Keratinocyte (primary cell): ENCODE results near the gene ZBTB5. TPM values are rescaled to one million over a fixed set of nuclear protein-coding genes. Genes with fewer than 3 reads are reported as not detected.
A peak's percentile ranks its signal among the peaks of the same experiment; 100 is the strongest.

Experiments
- DNase-seq: peaks from one replicate; pipeline ENCODE4 v3.0.0-alpha.2; 2011; ENCODE audit warnings: low read depth, missing footprints, low spot score
- FAIRE-seq: peaks from 2 replicates; lab custom pipeline; 2011; peaks lifted over from hg19 to GRCh38; lab: Jason Lieb, UNC
- H2AFZ ChIP-seq: 2 replicates; pipeline ENCODE4 v1.6.0; 2012; ENCODE audit warnings: low read length, control low read depth, inconsistent platforms; ENCODE audit not compliant: control insufficient read depth
- H3K27ac ChIP-seq: 2 replicates; pipeline ENCODE4 v1.5.1; 2011; ENCODE audit warnings: low read length; ENCODE audit not compliant: control insufficient read depth, insufficient read depth
- H3K27me3 ChIP-seq: 3 replicates; pipeline ENCODE4 v1.6.0; 2011; ENCODE audit warnings: low read length; ENCODE audit not compliant: control insufficient read depth, insufficient read depth; ENCODE audit errors: extremely low read depth
- H3K36me3 ChIP-seq, 2 experiments: 2 replicates in 1 of 2; 3 replicates in 1 of 2; pipeline ENCODE4 v1.5.1; 2011; ENCODE audit warnings: low read length in 2 of 2, mild to moderate bottlenecking in 1 of 2; ENCODE audit not compliant: control insufficient read depth in 2 of 2, insufficient read depth in 2 of 2; ENCODE audit errors: extremely low read depth in 1 of 2
- H3K4me1 ChIP-seq: 3 replicates; pipeline ENCODE4 v1.5.1; 2011; ENCODE audit warnings: low read length; ENCODE audit not compliant: control insufficient read depth, insufficient read depth; ENCODE audit errors: extremely low read depth
- H3K4me2 ChIP-seq: 3 replicates; pipeline ENCODE4 v1.6.0; 2011; ENCODE audit warnings: low read depth, low read length; ENCODE audit not compliant: control insufficient read depth, insufficient read depth; ENCODE audit errors: extremely low read depth
- H3K4me3 ChIP-seq, 3 experiments: fragments of 200-600 bp in 1 of 3; sonication (generic) in 1 of 3; 2 replicates in 2 of 3; 3 replicates in 1 of 3; pipeline ENCODE4 v1.5.1; 2011 to 2016; ENCODE audit warnings: low read length in 3 of 3, mild to moderate bottlenecking in 3 of 3, control low read depth in 2 of 3, inconsistent platforms in 1 of 3, low read depth in 1 of 3, mixed read lengths in 1 of 3, mixed run types in 1 of 3, moderate library complexity in 1 of 3; ENCODE audit not compliant: control insufficient read depth in 2 of 3, insufficient read depth in 2 of 3; ENCODE audit errors: extremely low read depth in 1 of 3
- H3K79me2 ChIP-seq: 2 replicates; pipeline ENCODE4 v1.6.0; 2012; ENCODE audit warnings: low read length; ENCODE audit not compliant: control insufficient read depth, insufficient read depth
- H3K9ac ChIP-seq: 3 replicates; pipeline ENCODE4 v1.6.0; 2011; ENCODE audit warnings: low read length; ENCODE audit not compliant: control insufficient read depth, insufficient read depth; ENCODE audit errors: extremely low read depth
- H3K9me1 ChIP-seq: 3 replicates; pipeline ENCODE4 v1.6.0; 2011; ENCODE audit warnings: low read length; ENCODE audit not compliant: control insufficient read depth, insufficient read depth; ENCODE audit errors: extremely low read depth
- H3K9me3 ChIP-seq: 2 replicates; pipeline ENCODE4 v1.5.1; 2012; ENCODE audit warnings: low read depth, low read length; ENCODE audit not compliant: control insufficient read depth
- H4K20me1 ChIP-seq: 3 replicates; pipeline ENCODE4 v1.6.0; 2011; ENCODE audit warnings: low read length; ENCODE audit not compliant: control insufficient read depth, insufficient read depth; ENCODE audit errors: extremely low read depth
- CTCF ChIP-seq, 3 experiments: IDR thresholded peaks in 1 of 3; conservative IDR thresholded peaks in 1 of 3; optimal IDR thresholded peaks in 1 of 3; 2 replicates in 2 of 3; 3 replicates in 1 of 3; pipeline versions ENCODE3 to v1.5.1; 2011; ENCODE audit warnings: low read length in 3 of 3, mild to moderate bottlenecking in 3 of 3, moderate library complexity in 2 of 3, control low read depth in 1 of 3, inconsistent platforms in 1 of 3; ENCODE audit not compliant: insufficient read depth in 2 of 3; ENCODE audit errors: extremely low read depth in 1 of 3
- EZH2 ChIP-seq: IDR thresholded peaks from one replicate; pipeline ENCODE4 v1.6.1; 2012; ENCODE audit warnings: inconsistent platforms, mild to moderate bottlenecking, low read length, moderate library complexity
- dilution Hi-C: fragments of 300-500 bp; cut with MboI; formaldehyde crosslinking; loops from one replicate; pipeline ENCODE4 v1.7.0; 2020; ENCODE audit warnings: low sequenced_read_pairs; ENCODE audit not compliant: extremely low pct_ligation_motif_present
- polyA plus RNA-seq, 5 experiments: library from polyadenylated mRNA; depleted of rRNA in 3 of 5; stranded (reverse) in 3 of 5; stranded (forward) in 1 of 5; unstranded in 1 of 5; fragments of >200 nt; gene quantifications; 1 replicate in 1 of 5; 2 replicates in 3 of 5; 3 replicates in 1 of 5; pipeline versions ENCODE4 v1.2.1 to v1.2.3, GENCODE V29; 2011 to 2012; ENCODE audit warnings: missing spikeins in 2 of 5, low read depth in 1 of 5, low replicate concordance in 1 of 5

The ZBTB5 gene
- polyA plus RNA-seq, 1 donor (not counting 4 experiments of a cell fraction or from before 2014, with no cell fraction given), result 12.6 TPM

DNA sequence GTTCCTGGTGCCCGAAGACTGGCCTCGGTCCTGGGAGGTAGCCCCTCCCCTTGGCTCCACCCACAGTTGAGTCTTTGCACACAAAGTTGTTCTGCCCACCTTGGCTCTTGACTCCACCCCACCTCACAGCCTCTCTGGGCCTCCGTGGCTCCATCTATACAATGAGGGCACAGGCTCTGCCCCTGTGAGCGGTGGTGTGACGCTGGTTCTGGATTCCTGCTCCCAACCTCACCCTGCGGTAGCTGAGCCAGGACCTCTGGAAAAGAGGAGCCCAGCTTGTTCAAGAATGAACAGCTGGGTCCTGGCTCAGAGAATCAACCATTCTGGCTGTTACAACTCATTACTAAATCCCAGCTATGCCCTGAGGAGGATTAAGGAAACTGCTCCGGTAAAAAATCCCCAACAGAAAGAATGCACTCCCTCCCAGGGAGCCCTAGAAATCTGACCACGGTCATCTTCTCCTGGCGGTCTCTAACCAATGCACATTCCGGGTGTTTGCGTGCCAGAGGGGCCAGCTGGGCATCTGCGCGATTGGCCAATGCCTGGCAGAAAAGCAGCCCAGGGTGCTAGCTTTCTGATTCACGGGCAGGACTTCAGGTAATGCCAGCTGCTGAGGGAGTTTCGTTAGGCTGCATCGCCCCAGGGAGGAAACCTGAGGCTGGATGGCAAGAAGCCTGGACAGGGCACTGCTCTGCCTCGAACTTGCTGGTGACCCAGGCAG, 52.7 kb downstream of the ZBTB5 start:
- H3K27me3 ChIP-seq, result no peaks in the 10 kb centered on the region
- no peaks in the 10 kb centered on the region for H3K36me3 ChIP-seq
- H3K79me2 ChIP-seq, result no peaks in the 10 kb centered on the region
- DNase-seq (peak; percentile 41), FAIRE-seq (peak; percentile 75)
- no peaks in the 10 kb centered on the region for H3K9me3 ChIP-seq
- peaks cover 43% of the 10 kb centered on the region for H3K4me1 ChIP-seq
- peak overlapping the region; percentile 23 for H3K27ac ChIP-seq
- no peak for TF ChIP-seq EZH2
- no peak for TF ChIP-seq CTCF (optimal IDR thresholded peaks at IDR 0.05 in 1 of 3, IDR thresholded peaks at IDR 0.05 in 1 of 3, conservative IDR thresholded peaks at IDR 0.05 in 1 of 3; ENCODE audit: extremely low read depth in 1 of 3, insufficient read depth in 2 of 3, low read length in 3 of 3)
- dilution Hi-C loops, result loop anchor here (25.0 kb wide), 1 partner anchor 100 kb away; no protein-coding TSS in a partner anchor
- H4K20me1 ChIP-seq, result no peaks in the 10 kb centered on the region
- H3K9me1 ChIP-seq, result no peaks in the 10 kb centered on the region
- peak overlapping the region in 1 of 3 experiments; percentile 6 for H3K4me3 ChIP-seq
- H2AFZ ChIP-seq, result peak overlapping the region; percentile 35
- peak overlapping the region; percentile 66 for H3K4me2 ChIP-seq
- H3K9ac ChIP-seq, result peak overlapping the region; percentile 45

GRCh38 chr9:37410969-37411785, 54.1 kb downstream of the ZBTB5 start:
- H3K36me3 ChIP-seq, result no peaks in the 10 kb centered on the region
- TF ChIP-seq EZH2 (no peak), CTCF (optimal IDR thresholded peaks at IDR 0.05 in 1 of 3, IDR thresholded peaks at IDR 0.05 in 1 of 3, conservative IDR thresholded peaks at IDR 0.05 in 1 of 3; ENCODE audit: extremely low read depth in 1 of 3, insufficient read depth in 2 of 3, low read length in 3 of 3) (peak in 2 of 3 experiments; percentile 23 to 35)
- no peak overlapping the region for H3K4me3 ChIP-seq
- dilution Hi-C loops, result loop anchor here (25.0 kb wide), 1 partner anchor 99 kb away; no protein-coding TSS in a partner anchor
- no peaks in the 10 kb centered on the region for H3K79me2 ChIP-seq
- H3K4me2 ChIP-seq, result no peak overlapping the region
- no peaks in the 10 kb centered on the region for H3K9me3 ChIP-seq
- no peaks in the 10 kb centered on the region for H3K9me1 ChIP-seq
- H2AFZ ChIP-seq, result no peak overlapping the region
- FAIRE-seq (no peak), DNase-seq (no peak)
- H3K27me3 ChIP-seq, result no peaks in the 10 kb centered on the region
- H4K20me1 ChIP-seq, result no peaks in the 10 kb centered on the region
- no peak overlapping the region for H3K9ac ChIP-seq
- H3K4me1 ChIP-seq, result peaks cover 43% of the 10 kb centered on the region
- no peak overlapping the region for H3K27ac ChIP-seq
